GM19099 (cell line): ENCODE data around the gene USP24.

Experiments
- POLR2A ChIP-seq: IDR thresholded peaks from 3 replicates; pipeline ENCODE4 v1.6.1; 2011; ENCODE audit warnings: low read depth; ENCODE audit not compliant: insufficient read length; ENCODE audit errors: extremely low read depth

USP24 gene

DNA sequence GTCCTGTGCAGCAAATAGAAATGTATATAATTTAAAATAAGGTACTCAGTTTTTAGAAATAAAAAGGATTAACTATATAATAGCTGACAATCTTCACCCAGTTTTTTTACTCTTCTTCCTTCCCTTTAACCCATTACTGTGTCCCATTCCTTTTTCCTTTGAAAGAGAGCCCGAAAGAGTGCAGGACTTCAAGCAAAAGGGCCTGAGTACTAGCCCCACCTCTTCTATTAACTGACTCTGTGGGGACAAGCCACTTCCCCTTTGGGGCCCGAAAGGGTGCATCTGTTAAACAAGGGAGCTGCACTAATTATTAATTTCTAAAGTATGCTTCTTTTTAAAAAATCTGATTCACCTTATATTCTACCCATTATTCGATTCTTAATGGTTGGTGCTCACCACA lies 3.3 kb downstream of the USP24 start:
- no peak for TF ChIP-seq POLR2A

DNA sequence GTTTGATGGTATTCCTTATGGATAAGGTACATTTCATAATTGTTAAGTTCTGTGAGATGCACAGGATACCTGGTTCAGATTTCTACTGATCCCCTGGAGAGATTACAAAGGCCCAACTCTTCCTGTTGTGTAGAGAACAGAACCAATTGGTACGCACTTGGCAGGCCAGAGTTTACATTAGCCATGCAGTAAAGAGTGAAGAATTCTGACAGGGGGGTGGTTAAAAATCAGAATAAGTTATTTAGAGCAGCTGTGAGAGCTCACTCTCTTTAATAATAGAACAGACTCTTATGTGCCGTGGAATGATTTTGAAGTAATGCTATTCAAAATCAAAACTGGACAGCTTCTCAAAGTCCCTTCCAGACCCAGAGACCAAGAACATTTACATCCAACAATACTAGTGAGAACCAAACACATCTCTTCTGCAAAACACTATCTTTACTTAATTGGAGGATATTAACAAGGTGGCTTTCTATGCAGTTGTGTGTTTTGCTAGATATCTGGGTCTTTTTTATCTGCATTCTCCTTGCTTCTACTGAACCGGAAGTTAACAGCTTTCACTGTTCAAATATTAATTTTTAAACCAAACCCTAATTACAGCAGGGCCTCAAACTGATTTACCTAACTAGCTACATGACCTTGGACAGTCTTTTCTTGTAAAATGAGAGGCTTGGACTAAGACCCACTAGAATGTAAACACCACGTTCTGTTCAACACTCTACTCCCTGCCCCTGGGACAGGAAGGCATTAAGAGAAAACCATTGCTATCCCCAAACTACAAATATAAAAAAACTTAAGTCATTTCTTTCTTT lies 4.0 kb downstream of the USP24 start:
- TF ChIP-seq POLR2A = no peak

DNA sequence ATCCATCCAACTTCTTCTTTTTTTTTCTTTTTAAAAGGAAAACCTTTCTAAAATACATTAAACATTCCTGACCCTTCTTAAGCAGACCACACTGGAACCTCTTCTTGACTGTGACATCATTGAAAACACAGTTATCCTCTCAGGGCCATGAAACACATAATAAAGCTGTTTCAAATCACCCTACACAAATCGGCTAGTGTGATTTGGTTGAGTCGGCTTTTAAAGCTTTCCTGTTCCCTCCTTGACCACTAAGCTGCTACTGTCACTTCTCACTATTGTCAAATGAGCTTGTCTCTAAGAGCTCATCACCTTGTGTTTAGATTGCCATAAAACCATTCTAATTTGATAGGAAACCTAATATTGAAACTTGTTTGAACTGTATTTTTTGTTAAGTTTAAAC lies 5.9 kb downstream of the USP24 start:
- no peak for TF ChIP-seq POLR2A

DNA sequence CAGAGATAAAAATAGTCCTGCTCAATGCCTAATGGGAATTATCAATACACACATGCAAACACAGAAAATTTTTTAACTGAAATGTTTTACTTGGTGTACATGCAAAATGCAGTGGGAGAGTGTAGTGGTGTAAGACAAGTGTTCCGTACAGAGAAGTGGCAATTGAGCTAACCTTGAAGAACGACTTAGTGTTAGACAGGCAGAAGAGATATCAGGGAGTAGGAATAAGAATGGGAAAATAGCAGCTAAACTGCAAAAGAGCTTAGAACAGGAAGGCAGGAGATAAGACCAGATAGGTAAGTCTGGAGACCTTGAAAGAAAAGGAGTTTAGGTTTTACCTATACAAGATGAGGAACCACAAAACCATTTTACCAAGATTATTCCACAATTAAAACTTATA lies 9.0 kb downstream of the USP24 start:
- TF ChIP-seq POLR2A = no peak

DNA sequence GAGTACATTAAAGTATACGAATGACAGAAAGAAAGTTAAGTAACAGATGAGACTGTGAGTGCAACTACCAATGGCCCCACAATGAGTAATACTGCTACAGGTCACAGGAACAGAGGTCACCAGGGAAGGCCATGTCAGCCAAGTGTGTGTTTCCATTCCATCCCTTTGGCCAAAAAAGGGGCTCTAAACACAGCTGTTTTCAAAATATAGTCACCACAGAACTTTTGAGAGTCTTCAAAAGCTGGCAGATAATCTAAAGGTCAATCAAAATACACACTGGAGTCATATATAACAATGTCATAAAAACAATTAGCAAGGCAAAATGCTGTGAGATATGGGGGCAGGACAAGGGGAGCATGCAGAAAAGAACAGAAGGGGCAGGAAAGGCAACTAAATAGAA lies 10.2 kb downstream of the USP24 start:
- TF ChIP-seq POLR2A = no peak

DNA sequence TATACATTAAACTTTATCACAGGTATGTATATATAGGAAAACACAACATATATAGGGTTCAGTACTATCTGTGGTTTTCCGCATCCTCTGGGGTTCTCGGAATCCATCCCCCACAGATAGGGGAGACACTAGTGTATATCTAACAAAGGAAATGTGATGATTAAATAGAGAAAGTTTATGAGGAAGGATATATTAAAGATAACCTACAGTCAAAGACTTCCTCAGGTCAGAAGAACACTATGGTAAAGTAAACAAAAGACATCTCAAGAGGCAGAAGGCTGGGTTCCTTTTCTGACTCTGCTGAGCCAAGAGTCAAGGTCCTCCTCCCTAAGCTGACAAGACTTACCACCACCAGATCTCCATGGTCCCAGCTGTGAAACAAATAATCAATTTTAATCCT lies 12.1 kb downstream of the USP24 start:
- TF ChIP-seq POLR2A = no peak

DNA sequence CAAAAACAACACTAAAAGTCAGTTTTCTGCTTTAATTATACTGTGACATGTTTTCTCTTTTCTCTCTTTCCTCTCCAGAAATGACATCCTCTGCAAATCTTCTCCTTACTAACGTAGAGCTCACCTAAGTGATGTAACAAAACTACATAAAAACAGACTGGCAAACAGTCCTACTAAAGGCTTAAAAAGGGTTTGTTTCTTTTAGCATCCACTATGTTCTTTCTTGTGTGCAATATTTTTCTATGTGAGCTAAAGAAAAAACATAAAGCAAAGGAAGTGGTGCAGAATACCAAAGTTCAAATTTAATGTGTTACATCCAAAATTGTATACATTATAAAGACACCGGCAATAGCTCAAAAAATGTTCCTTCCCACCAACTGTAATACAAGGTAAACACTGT lies 14.5 kb downstream of the USP24 start:
- TF ChIP-seq POLR2A = no peak

DNA sequence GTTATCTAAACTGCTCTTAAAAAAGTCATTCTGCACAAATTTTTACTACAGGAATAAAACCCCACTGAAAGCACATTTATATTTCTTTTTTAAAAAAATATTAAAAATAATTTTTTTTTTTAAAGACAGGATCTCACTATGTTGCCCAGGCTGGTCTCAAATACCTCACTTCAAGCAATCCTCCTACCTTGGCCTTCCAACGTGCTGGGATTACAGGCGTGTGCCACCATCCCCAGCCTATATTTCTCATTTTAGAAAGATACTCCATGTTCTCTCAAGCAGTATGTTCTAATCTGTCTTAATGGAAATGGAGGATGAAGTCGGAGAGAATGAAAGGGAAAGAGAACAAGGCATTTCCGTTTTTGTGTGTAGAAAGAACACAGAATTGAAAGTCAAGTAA lies 17.1 kb downstream of the USP24 start:
- TF ChIP-seq POLR2A = no peak

DNA sequence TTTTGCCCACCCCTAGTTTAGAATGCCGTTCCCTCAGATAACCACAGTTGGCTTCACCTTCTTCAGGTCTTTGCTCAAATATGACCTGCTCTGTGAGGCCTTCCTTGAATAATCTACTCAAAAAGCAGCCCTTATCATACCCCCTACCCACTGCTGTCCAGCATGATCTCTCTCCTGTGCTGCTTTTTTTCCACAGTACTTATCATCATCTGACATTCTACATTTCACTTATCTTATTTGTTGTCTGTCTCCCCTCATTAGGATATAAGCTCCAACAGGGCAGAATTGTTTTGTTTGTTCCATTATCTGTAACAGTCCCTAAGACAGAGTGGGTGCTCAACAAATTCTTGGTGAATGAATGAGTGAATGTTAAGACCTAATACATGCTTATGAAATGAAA lies 18.1 kb downstream of the USP24 start:
- no peak for TF ChIP-seq POLR2A

DNA sequence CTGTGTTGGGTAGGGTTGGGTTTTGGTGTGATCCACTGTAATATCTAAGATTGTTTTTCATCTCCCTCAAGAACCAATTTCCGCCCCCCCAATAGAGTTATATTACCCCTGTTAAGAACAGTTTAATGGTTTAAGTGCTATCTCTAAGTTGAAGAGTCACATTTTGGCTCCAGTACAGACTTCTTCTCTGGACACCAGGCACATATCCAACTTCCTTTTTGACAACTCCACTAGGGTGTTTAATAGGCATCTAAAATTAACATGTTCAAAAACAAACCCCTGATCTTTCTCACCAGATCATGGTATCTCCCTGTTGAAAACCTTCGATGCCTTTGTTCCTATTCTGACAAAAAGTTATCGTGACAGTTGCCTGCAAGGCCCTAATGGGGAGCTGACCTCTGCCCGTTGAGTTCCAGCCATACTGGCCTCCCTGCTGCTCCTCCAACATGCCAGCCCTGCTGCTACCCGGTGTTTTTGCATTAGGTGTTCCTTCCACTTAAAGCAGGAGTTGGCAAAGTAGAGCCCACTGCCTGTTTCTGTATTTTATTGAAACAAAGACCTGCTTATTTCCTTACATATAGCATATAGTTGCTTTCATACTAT lies 18.6 kb downstream of the USP24 start:
- TF ChIP-seq POLR2A = no peak

DNA sequence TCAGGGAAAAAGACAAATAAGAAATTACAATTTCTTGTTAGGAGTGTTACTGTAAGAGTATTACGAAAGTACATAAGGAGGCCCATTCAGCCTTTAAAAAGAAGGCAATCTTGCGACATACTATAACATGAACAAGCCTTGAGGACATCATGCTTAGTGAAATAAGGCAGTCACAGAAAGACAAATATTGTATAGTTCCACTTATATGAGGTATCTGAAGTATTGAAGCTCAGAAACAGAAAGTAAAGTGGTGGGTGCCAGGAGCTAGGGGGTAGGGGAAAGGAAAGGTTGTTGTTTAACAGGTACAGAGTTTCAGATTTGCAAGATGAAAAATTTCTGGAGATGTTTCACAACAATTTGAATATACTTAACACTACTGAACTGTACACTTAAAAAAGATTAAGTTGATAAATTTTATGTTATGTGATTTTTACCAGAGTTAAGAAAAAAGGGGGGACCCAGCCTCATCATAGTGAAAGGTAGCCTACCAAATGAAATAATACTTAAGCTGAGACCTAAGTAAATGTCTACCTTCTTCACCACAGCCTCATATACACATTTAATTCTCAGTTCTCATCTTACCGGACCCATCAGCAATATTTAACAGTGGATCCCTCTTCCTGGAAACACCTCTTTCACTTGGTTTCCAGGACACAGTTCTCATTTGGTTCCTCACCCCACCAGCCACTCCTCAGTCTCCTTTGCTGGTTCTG lies 19.5 kb downstream of the USP24 start:
- TF ChIP-seq POLR2A = no peak

DNA sequence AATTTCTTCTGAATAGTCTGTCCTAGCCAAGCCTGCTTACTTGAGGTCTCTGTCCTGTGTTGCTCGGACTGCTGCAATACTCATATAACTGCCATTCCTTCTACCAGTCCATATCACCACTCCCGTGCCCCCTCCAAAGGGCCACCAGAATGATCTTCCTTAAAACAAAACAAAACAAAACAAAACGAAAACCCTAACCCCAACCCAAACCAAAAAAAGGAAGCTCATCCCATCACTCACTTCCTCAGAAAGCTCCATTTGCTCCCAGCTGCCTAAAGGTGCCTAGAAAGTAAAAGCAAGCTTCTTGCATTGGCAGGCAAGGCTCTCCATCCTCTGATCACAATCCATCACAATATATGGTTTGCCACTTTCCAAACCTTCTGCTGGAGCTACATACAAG lies 20.3 kb downstream of the USP24 start:
- no peak for TF ChIP-seq POLR2A

DNA sequence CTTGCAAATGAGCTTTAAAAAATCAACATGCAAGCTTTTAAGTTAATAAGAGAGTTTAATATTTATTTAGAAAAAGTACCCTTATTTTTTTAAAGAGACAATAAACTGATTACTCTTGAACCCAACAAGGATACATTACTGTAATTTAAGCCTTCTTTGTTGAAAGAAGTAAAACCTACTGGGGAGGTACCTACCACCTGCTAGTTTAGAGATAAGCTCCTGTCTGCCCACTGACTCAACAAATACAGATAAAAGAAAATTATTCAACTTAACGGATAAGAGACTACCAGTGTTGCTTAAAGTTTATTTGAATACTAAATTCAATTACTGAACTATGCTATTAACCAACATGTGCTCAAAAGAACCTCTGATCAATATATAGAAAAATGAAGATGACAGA lies 23.1 kb downstream of the USP24 start:
- no peak for TF ChIP-seq POLR2A

DNA sequence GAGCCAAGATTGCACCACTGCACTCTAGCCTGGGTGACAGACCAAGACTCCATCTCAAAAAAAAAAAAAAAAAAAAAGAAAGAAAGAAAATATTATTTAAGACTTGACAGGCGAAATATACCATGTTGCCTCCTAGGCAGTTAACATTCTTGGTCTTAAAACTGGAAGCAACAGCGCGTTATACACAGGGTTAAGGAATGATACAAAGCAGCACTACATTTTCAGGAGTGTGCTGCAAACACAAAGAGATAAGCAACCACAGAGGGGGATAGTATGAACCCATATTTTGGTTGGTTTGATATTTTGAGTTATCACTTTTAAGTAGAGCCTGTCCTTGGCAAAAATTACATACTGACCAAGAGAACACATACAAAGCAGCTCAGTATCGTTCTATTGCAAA lies 25.1 kb downstream of the USP24 start:
- TF ChIP-seq POLR2A = no peak

DNA sequence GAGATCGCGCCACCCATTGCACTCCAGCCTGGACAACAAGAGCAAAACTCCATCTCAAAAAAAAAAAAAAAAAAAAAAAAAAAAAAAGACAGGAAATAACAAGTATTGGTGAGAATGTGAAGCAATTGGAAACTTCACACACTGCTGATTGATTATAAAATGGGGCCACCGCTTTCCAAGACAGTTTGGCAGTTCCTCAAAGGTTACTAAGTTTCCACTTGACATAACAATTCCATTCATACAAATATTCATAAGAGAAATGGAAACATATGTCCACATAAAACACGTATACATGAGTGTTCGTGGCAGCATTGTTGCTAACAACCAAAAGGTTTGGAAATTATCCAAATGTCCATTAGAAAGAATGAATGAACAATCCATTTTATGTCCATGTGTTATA lies 26.3 kb downstream of the USP24 start:
- no peak for TF ChIP-seq POLR2A

DNA sequence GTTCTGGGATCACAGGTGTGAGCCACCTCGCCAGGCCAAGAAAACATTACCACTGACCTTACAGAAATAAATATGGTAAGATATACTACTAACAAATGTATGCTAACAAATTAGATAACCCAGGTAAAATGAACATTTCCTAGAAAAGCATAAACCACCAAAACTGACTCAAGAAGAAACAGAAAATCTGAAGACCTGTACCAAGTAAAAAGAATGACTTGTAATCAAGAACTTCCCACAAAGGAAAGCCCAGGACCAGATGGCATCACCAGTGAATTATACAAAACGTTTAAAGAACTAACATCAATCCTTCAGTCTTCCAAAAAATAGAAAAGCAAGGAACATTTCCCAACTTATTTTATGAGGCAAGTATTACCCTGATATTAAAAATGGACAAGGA lies 29.3 kb downstream of the USP24 start:
- no peak for TF ChIP-seq POLR2A
